LHCN-M2 (cell line): Measurements from ENCODE around the gene MYO6. TPM values are rescaled to one million over a fixed set of nuclear protein-coding genes. Genes with fewer than 3 reads are reported as not detected.
A peak's percentile ranks its signal among the peaks of the same experiment; 100 is the strongest.
"Not testable (repeated sequence)": the region's sequence is repeated elsewhere in the genome, so short reads cannot be mapped to it uniquely, and the experiment has no call there.

Source experiments
- DNase-seq: peaks from one replicate; pipeline ENCODE4 v3.0.0-alpha.2; 2012; ENCODE audit warnings: low read depth
- polyA plus RNA-seq: library from polyadenylated mRNA; unstranded; fragments of >200 nt; gene quantifications from one replicate; pipeline ENCODE4 v1.2.1, GENCODE V29; 2012; ENCODE audit warnings: missing spikeins
- total RNA-seq: library from RNA; depleted of rRNA; stranded (reverse); fragments of >200 nt; gene quantifications from 2 replicates; pipeline ENCODE4 v1.2.3, GENCODE V29; 2014; rRNA removed

Gene MYO6
- total RNA-seq: 6.1 and 7.3 TPM in 2 replicates
- 7.0 TPM for polyA plus RNA-seq

DNA sequence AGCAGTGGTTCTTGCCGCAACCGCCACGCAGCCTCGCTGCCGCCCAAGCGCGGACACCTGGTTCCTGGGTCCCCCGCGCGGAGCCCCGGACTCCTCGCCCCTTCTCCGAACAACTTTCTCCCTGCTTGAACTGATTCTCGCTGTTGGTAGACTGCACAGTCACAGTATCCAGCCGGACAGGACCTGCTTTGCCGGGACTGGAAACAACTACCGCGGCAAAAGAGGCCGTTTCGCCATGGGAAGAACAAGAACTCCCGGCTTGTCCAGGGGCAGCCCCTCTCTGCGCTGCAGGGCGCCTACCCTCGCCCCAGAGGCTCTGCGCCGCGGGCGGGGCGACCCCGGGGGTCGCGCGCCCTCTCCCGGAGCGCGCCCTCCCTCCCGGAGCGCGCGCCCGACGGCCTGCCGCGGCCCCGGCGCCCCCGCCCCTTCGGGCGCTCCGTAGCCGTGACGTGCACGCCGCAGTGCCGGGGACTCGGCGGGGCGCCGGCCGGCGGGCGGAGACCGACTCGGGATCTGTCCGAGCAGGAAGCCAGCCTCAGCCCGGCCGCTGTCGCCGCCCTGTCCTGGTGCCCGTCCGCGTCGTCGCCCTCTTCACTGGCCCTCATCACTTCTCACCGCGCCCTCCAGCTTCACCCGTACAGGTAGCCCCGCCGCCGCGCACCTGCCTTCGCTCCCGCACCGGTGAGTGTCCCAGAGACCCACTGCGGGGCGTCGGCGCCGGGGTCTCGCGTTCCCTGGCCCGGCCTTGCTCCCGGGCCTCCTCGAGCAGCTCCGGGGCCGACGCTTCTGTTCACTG is at the start of gene MYO6:
MYO6 (plus strand) TSS at position 497 of the 796 bp plus-strand sequence. CDS start 68,309 bp downstream, outside the sequence.
- peak; percentile 57 for DNase-seq

DNA sequence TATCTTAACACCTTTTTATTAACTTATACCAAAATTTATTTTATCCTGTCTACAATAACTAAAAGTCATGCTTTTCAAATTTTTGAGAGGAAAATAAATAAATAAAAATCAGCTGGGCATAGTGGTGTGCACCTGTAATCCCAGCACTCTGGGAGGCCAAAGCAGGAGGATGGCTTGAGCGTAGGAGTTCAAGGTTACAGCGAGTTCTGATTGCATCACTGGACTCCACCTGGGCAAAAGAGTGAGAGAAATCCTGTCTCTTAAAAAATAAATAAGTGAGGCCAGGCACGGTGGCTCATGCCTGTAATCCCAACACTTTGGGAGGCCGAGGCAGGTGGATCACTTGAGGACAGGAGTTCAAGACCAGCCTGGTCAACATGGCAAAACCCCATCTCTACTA is 40.7 kb upstream of the MYO6 start:
- not testable (repeated sequence) for DNase-seq

DNA sequence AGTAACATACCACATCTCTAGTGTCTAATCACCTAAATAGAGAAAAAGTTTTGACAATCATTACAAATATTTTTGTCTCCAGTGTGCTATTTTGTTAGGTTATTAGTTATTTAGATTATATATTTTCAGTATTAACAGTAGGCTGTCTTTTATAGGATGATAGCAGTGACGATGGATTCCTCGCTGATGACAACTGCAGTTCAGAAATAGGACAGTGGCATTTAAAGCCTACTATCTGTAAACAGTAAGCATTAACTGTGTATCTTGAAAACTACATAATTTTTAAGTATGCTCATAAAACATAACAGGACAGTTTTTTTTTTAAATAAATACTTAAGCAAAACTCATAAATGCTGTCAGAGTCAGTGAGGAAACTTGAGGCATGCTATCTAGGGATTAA is 37.9 kb upstream of the MYO6 start:
- no peak for DNase-seq

DNA sequence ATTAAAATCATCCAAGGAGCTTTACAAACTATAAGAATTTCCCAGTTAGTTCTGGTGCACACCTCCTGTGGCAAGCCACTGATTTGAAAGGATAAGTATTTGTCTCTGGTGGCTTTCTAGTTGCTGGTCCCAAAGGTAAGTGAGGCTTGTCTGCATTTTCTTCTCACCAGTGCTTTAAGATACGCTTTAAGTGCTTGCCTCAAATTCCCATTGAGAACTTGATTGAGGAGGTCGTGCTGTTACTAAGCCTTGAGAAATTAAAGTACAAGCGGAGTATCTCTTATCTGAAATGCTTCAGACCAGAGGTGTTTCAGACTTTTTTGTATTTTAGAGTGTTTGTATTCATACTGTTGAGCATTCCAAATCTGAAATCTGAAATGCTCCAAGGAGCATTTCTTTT is 29.9 kb upstream of the MYO6 start:
- no peak for DNase-seq

DNA sequence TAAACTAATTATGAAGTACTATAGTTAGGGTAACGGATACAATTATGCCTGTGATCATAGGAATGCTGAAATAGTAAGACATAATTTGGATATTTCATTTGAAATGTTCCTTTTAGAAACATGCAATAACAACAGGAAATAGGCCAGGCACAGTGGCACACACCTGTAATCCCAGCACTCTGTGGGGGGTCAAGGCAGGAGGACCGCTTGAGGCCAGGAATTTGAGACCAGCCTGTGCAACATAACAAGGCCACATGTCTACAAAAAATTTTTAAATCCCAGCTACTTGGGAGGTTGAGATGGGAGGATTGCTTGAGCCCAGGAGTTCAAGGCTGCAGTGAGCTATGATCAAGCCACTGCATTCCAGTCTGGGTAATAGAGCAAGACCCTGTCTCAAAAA is 25.7 kb upstream of the MYO6 start:
- no peak for DNase-seq

DNA sequence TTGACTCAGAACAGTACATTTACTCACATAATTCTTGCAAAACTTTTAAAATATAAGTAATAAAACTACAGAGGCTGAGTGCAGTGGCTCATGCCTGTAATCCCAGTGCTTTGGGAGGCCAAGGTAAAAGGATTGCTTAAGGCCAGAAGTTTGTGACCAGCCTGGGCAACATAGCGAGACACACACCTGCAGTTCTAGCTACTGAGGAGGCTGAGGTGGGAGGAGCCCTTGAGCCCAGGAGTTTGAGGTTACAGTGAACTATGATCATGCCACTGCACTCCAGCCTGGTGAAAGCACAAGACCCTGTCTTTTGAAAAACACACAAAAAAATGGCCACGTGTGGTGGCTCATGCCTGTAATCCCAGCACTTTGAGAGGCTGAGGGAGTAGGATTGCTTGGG is 21.8 kb upstream of the MYO6 start:
- no peak for DNase-seq

DNA sequence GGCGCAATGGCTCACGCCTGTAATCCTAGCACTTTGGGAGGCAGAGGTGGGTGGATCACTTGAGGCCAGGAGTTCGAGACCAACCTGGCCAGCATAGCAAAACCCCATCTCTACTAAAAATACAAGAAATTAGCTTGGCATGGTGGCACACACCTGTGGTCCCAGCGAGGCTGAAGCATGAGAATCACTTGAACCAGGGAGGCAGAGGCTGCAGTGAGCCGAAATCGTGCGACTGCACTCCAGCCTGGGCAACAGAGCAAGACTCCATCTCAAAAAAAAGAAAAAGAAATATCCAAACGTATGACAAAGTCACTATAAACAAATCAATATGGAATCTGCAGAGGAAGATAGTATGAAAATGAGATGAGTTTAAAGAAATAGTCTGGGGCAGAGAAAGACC is 18.0 kb upstream of the MYO6 start:
- DNase-seq: not testable (repeated sequence)

DNA sequence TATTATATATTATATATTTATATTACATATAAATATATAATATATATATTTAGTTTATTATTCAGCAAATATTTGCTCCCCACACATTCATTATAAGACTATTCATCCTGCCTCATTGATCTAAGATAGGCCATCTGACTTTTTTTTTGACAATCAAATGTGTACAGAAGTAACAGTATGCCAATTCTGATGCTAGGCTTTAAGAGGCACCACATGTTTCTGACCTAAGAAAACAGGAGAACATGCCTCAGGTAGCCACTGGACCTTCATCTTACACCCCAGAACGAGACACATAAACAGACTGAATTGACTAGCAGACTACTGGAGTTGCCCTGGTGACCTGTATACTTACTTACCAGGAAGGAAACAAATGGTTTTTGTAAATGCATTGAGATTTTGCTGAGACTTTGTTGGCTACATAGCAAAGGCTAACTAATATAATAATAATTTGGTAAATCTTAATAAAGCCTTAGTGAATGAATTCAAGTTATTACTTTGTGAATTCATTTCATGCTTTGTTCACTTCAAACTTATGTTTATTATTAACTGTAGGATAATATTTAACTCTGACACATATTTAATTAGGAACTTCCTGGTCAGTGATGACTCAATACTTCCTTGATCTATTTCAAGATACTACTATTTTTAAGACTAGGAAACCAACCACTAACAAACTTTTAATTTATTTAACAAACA is 13.4 kb upstream of the MYO6 start:
- no peak for DNase-seq

DNA sequence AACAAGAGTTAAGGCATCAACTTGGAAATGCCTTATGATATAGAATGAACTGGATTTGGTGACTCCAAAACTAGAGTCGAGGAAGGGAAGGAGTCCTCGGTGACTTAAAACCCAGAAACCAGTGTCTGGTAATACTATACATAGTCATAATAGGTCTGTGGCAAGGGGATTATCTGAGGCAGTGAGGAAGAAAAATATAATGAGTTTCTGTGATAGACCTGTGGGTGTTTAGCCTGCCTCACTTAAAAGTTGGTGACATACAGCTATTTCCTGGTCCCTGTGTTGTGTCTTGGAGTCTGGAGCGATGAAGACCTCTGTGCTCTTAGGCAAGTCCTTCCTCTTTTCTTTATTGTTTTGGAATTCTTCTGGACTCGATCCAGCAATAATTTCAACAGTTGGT is 5.1 kb upstream of the MYO6 start:
- no peak for DNase-seq

DNA sequence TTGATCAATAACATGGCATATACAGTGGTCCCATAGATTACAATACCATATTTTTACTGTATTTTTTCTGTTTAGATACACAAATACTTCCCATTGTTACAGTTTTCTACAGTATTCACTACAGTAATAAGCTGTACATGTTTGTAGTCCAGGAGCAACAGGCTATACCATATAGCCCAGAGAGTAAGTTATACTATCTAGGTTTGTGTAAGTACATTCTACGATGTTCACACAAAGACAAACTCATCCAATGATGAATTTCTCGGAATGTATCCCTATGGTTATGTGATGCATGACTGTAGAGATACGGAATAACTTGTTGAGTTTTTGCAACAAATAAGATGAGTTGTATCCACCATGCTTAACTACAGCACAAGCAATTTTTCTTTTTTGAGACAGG is 3.6 kb upstream of the MYO6 start:
- DNase-seq: no peak

DNA sequence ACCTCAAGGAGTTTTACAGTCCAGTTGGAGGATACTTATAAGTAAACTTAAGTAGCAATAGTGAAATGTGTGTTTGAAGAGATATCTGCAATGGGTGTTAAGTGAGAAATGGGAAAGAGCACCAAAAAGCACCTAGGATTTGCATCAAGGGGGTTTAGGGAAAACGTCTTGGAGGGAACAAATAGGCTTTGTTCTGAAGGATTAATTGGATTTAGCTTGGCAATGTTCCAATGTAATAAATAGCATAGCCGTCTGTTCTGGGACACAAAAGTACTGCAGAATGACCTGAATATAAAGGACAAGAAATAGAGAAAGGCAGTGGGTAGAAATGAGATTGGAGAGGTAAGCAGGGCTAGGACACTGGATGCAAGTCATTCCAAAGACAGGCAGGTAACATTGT is 2.8 kb upstream of the MYO6 start:
- DNase-seq: no peak

DNA sequence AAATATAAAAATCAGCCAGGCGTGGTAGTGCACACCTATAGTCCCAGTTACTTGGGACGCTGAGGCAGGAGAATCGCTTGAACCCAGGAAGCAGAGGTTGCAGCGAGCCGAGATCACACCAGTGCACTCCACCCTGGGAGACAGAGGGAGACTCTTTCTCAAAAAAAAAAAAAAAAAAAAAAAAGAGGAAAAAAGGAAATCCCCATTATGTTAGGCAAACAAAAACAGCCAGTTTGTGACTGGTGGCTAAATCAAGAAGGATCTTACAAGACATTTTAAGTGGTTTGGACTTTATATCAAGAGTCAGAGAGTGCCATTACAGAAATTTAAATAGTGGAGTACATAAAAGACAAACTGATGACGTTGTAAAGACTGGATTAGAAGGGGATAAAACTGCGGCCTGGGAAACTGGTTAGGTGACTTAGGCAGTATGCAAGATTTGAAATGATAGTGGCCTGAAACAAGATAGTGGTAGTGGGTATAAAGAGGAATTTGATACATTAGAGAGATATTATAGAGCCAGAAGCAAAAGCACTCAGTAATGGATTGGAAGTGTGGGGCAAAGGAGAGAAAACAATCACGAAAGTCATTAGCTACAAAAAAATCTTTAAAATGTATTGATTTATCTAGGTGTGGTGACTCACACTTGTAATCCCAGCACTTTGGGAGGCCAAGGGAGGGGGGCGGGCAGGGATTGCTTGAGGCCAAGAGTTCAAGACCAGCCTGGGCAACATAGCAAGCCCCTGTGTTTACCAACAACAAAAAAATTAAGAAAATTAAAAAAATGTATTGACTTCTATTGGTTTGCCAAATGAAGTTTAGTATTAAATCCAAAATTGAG is 1.7 kb upstream of the MYO6 start:
- no peak for DNase-seq

DNA sequence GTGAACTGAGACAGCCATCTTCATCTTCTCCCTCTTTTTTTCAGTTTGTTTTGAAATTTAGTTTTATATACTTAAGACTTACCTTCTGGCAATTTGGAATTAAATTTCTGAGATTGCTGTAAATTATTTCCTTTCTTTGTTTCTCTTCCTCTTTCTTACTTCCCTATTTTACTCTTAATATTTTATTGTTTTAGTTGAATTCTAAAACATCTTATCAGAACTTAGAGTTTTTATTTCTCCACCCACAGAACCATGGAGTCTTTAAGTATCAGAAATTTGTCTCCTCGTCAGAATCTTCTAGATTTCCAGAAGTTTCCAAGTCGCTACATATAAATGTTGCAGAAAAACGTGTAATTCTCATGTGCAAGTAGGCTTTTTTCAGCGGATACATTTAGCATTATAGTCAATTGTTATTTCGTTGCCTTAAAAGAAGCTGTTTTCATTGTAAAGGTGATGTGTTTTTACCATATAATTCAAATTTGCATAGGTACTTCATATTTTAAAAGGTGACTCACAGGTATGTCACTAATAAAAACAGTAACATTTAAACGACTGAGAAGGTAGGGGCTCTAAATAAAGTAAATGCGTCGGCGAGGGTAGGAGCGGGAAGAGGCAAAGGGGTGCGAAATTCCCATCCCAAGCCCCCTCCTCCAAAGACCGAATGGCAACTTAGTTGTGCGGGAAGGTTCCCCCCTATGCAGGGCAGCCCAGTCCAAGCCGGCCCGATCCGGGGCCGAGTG is 866 bp upstream of the MYO6 start:
- DNase-seq: no peak

DNA sequence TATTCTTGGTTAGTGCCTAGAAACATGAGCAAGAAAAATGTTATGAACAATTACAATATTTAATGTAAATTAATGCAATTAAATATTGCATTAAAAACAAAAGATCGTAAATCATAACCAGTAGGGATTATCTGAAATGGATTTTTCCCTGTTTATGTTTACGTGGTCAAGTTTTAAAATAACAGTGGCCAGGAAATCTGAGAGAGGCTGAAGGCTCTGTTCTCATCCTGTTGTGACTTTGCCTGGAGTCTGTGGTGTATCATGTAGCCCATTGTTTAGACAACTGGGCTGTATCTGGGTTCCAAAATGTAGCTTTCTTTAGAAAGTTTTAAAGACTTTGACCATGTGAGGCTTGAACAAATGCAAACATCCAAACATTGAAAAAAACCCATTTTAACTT is 2.4 kb downstream of the MYO6 start:
- peak; percentile 80 for DNase-seq

DNA sequence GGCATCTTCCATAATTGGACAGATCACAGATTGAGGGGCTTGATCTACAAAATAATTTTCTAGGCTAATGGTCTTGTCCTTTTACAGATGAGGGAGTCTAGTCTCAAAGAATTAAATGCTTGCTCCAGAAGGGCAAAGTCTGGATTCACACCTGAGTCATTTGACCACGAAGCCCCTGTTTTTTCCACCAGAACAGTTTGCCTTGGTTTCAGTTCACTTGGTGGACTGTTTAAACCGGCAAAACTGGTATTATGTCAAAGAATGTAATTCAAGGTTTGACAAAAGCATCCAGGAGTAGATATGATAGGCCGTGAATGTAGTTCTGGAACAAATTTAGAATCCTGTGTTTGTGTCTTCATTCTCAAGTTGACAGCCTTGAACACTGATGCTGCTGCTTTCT is 3.3 kb downstream of the MYO6 start:
- peak; percentile 37 for DNase-seq

DNA sequence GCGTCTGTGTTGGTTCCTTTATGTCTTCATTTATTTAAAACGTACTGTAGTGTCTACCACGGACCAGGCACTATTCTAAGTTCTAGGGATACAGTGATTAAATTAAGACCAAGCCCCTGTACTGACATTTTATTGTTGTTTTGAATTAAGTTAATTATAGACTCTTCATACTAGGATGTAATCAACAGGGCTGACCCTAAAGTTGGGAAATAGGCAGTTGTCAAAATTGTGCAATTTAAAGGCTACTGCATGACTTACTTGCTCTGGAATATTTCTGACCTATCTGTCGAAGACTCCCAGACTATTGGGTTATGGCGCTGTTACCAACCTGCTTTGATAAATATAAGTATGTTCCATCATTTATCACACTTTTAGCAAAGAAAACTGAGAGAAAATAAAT is 6.7 kb downstream of the MYO6 start:
- no peak for DNase-seq

DNA sequence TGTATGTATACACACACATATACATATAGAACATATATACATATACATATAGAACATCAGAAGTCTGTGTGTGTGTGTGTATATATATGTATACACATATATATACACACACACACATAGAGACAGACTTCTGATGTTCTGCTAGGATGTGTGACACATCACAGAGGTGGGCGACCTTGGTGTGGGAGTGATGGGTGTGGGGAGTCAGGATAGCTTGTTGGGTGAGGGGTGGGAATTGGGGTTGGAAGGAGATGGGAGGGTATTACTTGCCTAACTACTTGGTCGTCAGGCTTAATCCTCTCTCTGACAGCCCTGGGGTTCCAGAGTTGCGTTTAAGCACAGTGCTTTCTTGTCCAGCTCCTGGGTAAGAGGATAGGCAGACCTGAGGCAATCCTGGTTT is 8.3 kb downstream of the MYO6 start:
- DNase-seq: no peak

DNA sequence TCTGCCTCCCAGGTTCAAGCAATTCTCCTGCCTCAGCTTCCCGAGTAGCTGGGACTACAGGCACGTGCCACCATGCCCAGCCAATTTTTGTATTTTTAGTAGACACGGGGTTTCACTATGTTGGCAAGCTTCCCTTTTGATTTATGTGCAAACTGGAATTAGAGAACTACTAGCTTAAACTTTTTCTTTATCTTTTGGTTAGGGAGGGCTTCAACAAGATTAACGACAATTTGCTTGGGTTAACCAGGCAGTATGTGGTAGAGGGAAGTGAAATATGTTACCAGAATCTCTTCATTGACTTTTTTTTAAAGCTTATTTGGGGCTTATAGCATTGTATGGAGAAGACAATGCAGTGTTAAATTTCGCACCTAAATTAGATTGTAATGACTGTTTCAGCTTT is 9.0 kb downstream of the MYO6 start:
- DNase-seq: no peak

DNA sequence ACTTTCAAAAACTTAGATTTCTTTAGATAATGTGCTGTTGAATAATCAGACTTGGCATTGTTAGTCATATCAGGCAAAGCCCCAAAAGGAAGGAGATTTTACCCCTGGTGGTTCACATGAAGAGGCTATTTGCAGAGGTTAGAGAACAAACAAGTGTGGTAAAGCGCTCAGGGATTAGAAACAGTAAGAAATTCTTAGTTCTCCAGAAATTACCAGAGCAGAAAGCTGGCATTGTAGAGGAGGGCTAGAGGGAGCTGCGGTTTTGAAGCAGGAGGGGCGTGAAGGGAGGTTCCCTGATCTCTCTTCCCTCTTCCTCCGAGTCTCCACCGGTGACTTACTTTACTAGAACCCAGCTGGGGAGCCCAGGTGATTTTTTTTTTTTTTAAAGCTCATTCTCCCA is 10.2 kb downstream of the MYO6 start:
- peak; percentile 15 for DNase-seq

DNA sequence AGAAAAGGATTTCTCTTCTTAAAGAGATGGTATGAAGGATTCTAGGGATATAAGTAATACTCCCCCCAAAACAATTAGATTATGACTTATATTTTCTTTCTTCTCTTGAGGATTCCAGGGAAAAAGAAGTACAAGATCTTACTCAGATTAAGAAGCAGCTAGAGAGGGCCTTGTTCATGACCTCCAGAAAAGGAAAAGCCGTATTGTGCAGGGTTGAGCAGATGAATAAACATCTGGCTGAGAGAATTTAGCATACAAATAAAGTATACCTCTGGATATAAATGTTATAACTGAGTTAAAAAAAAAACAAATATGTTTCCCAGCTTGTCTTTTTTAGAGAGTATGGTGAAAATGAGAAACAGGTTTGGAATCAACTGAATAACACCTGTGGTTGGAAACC is 11.3 kb downstream of the MYO6 start:
- DNase-seq: no peak

DNA sequence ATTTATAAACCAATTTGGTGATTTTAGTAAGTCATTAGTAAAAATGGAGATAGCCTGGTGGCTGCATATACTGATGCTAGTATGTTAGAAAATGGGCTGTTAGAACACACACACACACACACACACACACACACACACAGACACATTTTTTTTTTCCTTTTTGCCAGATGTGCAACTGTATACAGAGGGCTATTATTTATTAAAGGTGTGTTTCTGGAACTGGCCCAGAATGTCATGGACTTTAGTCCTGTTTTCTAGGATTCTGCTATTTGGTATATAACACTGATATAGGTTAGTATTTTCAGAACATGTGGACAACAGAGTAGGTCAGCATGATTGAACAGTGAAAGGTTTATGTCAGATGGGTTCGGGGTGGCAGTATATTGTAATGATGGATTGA is 12.4 kb downstream of the MYO6 start:
- DNase-seq: no peak

DNA sequence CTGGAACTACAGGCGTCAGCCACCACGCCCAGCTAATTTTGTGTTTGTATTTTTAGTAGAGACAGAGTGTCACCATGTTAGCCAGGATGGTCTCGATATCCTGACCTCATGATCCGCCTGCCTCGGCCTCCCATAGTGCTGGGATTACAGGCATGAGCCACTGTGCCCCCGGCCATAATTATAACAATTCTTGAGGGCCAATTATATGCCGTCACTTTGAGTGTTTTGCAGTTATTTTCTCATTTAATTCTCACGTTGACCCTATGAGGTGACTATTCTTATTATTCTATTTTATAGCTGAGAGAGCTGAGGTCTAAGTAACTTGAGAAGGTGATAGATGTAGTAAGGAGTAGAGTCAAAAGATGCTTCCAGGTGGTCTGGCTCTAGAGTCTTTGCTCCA is 13.0 kb downstream of the MYO6 start:
- DNase-seq: no peak
